ENCODE results near the gene CDC42EP5.

CDC42EP5 gene

GRCh38 chr19:54455786-54456422 lies 17.2 kb downstream of the CDC42EP5 start:
- H3K4me3 ChIP-seq (ENCODE audit: low read depth, low read length) = no peak overlapping the region
- in situ Hi-C loops (cut with HindIII; ENCODE audit: low sequenced_read_pairs) = loop anchor here (10.0 to 25.0 kb wide), 2 partner anchors 629 to 1156 kb away; partner anchors contain the start of genes ZNF524, ZNF784 and ZNF865
- TF ChIP-seq CTCF (IDR thresholded peaks at IDR 0.05; ENCODE audit: low read depth, low read length, missing control alignments) = no peak
- DNase-seq (ENCODE audit: low read depth) = no peak

- no peak for DNase-seq (ENCODE audit: low read depth)
- in situ Hi-C loops (cut with HindIII; ENCODE audit: low sequenced_read_pairs) = loop anchor here (10.0 to 25.0 kb wide), 2 partner anchors 630 to 1157 kb away; partner anchors contain the start of genes ZNF524, ZNF784 and ZNF865
- H3K4me3 ChIP-seq (ENCODE audit: low read depth, low read length) = no peak overlapping the region
- no peak for TF ChIP-seq CTCF (IDR thresholded peaks at IDR 0.05; ENCODE audit: low read depth, low read length, missing control alignments)
Measured at GRCh38 chr19:54454781-54455675, 18.1 kb downstream of the CDC42EP5 start.

DNA sequence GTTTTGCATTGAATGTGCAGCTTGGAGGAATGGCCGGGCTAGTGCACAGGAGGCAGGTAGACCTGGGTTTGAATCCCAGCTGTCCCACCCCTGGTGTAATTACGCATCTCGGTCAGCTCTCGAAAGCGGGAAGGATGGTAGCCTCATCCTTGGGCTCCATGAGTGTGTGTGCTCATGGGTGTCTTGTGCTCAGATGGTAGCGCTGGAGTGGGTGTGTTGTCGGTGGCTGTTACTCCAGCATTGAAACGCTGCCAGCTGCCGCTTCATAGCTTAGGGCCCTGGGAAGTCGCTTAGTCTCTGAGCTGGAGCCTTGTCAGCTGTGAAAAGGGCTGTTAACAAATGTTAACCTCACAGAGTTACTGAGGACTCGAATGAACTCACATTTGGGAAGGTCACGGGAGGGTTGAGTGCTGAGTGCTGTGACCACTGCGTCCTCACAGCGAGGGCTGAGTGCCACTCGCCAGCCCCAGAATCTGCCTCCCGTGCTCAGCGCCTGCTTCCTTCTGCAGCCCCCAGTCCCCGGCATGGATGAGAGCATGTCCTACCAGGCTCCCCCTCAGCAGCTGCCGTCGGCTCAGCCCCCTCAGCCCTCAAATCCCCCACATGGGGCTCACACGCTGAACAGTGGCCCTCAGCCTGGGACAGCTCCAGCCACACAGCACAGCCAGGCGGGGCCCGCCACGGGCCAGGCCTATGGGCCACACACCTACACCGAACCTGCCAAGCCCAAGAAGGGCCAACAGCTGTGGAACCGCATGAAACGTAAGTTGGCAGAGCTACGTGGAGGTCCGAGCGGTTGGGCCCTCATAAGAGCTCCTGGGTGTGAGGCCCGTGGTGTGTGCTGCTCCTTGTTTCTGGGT lies 18.9 kb downstream of the CDC42EP5 start:
- in situ Hi-C loops (cut with HindIII; ENCODE audit: low sequenced_read_pairs) = loop anchor here (10.0 to 25.0 kb wide), 2 partner anchors 631 to 1158 kb away; partner anchors contain the start of genes ZNF524, ZNF784 and ZNF865
- no peak for DNase-seq (ENCODE audit: low read depth)
- no peak for TF ChIP-seq CTCF (IDR thresholded peaks at IDR 0.05; ENCODE audit: low read depth, low read length, missing control alignments)
- H3K4me3 ChIP-seq (ENCODE audit: low read depth, low read length) = no peak overlapping the region

DNA sequence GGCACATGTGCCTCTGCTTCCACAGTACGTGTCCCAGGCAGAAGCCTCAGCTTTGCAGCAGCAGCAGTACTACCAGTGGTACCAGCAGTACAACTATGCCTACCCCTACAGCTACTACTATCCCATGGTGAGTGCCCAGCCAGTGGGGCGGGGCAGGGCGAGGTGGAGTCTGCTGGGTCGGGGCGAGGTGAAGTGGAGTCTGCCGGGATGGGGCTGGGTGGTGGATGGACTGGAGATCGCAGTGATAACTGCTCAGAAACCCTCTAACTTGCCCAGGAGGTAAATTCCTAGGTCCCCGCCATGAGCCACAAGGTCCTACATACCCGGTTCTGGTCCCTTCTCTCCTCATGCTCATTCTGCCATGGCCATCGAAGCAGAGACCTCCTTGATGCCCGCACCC lies 20.5 kb downstream of the CDC42EP5 start:
- no peak for DNase-seq (ENCODE audit: low read depth)
- no peak overlapping the region for H3K4me3 ChIP-seq (ENCODE audit: low read depth, low read length)
- no peak for TF ChIP-seq CTCF (IDR thresholded peaks at IDR 0.05; ENCODE audit: low read depth, low read length, missing control alignments)
- in situ Hi-C loops (cut with HindIII; ENCODE audit: low sequenced_read_pairs) = loop anchor here (10.0 to 25.0 kb wide), 2 partner anchors 632 to 1160 kb away; partner anchors contain the start of genes ZNF524, ZNF784 and ZNF865

DNA sequence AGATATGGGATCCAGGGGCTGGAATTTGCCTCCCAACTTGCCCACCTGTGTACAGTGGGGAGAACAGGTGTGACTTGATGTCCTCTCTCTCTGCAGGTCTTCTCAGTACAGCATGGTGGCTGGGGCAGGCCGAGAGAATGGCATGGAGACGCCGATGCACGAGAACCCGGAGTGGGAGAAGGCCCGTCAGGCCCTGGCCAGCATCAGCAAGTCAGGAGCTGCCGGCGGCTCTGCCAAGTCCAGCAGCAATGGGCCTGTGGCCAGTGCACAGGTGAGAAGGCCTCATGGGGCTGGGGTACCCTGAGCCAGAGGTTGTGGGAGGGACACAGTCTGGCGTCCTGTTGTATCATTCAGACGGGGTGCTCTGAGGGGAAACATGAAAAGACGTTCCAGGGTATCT lies 21.1 kb downstream of the CDC42EP5 start:
- no peak overlapping the region for H3K4me3 ChIP-seq (ENCODE audit: low read depth, low read length)
- in situ Hi-C loops (cut with HindIII; ENCODE audit: low sequenced_read_pairs) = loop anchor here (10.0 to 25.0 kb wide), 2 partner anchors 633 to 1160 kb away; partner anchors contain the start of genes ZNF524, ZNF784 and ZNF865
- no peak for DNase-seq (ENCODE audit: low read depth)
- TF ChIP-seq CTCF (IDR thresholded peaks at IDR 0.05; ENCODE audit: low read depth, low read length, missing control alignments) = no peak

Data from astrocyte of the cerebellum (primary cell).